HG03571 (cell line): ENCODE measurements around the gene SEC14L2.
"Not testable (repeated sequence)": the region's sequence is repeated elsewhere in the genome, so short reads cannot be mapped to it uniquely, and the experiment has no call there.

ENCODE experiments used
- ATAC-seq: cut with Tn5 transposase; IDR thresholded peaks from one replicate; pipeline ENCODE4 v1.9.1; 2021; ENCODE audit not compliant: unreplicated experiment

SEC14L2 gene

DNA sequence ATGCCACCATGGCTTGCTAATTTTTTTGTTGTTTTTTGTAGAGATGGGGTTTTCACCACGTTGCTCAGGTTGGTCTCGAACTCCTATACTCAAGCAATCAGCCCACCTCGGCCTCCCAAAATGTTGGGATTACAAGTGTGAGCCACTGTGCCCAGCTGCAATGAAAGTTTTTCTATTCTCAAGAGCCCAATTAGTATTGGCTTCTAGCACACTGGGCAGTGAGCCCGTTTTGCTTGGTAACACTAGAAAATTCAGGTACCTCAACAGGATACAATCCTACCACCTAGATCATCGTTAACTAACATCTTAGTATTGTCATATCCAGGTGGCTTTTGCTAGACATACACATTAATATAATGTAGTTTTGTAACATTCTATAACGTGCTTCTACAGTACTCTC, 56.0 kb downstream of the SEC14L2 start:
- no peak for ATAC-seq

DNA sequence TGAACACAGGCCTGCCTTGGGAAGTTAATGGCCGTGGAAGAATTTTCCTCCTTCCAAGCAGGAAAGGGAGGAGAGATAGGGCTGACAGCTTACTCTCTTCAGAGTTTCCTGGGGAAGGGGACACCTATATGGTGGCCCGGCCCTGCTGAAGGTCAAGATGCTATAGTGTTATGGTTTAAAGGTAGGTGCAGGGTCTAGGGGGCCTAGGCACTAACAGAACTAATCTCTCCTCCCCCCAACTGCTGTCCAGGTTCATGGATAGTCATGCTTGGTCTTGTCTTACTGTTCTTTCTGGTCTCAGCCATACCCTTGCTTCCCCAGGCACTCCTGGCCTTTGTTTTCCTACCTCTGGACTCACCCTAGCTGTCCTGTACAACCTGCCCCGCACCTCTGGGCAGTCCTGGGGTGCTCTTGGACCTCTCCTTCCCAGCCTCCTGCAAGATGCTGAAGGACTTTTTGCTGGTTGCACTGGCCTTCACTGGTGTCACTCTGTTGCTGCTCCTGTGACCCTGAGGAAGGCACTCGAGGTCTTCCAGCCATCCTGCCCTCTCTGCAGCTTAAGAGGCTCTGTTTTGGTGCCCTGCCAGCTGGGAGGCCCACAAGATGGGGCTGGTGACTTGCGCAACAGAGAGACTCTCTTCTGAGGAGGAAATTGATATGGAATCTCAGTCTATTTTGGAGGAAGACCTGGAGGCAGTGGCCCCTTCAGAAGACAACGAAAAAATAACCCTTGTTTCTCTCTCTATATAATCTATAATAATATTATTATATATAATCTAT, 57.1 kb downstream of the SEC14L2 start:
- ATAC-seq: no peak

DNA sequence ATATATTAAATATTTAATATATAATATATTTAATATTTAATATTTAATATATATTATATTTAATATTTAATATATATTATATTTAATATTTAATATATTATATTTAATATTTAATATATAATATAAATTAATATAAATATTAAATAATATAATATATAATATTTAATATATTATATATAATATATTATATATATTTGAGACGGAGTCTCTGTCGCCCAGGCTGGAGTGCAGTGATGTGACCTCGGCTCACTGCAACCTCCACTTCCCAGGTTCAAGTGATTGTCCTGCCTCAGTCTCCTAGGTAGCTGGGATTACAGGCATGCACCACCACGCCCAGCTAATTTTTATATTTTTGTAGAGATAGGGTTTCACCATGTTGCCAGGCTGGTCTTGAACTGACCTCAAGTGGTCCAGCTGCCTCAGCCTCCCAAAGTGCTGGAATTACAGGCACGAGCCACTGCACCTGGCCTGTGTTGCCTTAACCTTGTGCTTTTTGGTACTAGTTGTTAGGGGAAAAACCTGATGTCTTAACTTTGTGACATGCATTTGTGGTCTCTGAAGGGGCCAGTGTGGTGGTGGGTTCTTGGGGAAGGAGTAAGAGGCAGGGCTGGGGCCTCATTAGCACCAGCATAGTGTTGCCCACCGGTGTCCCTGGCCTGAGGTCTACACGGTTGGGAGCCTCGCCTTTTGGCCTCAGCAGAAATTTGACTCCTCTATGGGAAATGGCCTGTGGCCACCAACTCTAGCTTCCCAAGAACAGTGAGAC, 58.4 kb downstream of the SEC14L2 start:
- ATAC-seq: no peak

DNA sequence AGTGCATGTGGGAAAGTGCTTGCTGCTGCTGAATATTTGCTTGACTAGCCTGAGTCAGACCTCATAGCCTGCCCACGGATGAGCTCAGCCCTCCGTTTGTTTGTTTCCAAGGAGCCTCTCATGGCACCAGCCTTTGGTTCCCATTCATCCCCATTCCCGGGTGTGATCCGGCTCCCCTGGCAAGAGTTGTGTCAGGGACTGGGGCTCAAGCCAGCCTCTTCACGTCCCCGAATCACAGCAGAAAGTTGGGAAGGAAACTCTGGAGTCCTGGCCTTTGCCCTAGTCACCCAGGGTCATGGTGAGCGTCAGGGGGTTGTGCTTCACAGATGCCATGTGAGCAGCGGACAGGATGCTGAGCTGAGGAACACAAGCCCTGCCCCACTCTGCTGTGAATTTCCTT, 61.2 kb downstream of the SEC14L2 start:
- ATAC-seq: no peak

DNA sequence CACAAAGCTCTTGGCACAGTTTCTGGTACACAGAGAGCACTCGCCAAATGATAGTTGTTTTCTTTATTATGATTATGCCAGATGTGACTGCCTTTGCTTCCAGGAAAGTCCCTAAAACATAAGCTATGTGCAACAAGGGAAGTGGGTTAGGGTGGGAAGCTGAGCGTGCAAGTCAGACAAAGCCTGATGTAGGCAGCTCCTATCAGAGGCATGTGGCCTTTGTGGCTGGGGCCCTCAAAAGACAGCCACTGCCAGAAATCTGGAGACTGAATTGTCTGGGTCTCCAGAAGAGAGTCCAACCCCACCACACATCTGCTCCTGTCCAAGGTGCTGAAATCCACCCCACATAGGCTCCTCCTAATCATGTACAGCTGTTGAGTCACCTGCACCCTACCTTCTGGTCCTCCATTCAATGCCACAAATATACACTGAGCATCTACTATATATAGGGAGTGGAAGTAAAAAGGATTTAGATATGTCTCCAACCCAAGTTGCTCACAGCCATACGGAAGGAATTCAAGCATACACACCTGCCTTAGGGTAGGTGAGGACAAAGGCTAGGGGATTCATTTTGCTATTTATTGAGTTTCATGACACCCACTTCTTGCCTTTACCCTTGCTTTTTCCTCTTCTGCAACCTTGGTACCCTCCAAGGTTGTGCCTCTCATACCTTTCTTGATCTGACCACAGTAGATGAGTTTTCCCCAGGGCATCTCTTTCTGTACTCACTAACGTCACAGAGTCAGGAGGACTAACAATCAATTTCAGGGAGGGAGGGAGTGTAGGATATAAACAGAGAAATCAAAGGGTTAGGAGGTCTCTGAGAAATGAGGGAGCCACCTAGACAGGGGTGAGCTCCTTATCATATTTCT, 62.6 kb downstream of the SEC14L2 start:
- ATAC-seq: no peak

DNA sequence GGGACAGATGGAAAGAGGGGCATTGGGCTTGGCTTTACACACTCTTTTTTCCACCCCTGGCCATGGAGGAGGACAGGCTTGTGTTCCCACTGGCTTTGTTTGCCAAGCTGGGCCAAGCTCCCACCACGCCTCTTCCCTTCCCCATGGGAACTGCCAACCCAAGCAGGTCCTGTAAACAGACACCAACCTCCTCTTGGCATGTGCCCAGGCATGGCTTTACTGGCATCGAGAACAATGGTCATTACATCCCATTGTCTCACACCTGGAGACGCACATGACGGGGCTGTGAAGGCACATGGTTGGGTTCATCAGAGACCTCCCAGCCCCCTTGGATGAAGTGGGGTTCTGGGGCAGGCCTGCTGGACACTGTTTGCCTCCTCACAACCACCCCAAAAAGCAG, 63.3 kb downstream of the SEC14L2 start:
- no peak for ATAC-seq

DNA sequence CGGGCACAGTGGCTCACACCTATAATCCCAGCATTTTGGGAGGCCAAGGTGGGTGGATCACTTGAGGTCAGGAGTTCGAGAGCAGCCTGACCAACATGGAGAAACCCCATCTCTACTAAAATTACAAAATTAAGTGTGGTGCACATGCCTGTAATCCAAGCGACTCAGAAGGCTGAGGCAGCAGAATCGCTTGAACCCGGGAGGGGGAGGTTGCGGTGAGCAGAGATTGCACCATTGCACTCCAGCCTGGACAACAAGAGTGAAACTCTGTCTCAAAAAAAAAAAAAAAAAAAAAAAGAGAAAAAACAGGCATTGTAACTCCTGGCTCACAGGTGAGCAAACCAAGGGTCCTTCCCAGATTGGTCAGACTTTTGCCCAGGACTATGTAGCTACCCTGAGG, 63.7 kb downstream of the SEC14L2 start:
- ATAC-seq: not testable (repeated sequence)

DNA sequence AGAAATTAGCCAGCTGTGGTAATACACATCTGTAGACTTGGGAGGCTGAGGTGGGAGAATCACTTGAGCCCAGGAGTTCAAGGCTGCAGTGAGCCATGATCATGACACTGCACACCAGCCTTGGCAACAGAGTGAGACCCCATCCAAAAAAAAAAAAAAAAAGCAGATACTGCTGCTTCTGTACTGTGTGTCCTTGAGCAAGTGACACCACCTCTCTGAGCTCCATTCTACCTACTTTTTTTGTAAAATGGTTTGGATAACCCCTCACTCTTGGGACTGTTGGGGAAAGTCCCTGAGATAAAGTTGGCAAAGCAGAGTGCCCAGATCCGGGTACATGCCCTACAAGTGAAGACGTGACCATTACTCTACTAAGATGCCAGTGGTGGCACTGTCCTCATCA, 72.3 kb downstream of the SEC14L2 start:
- ATAC-seq: no peak

DNA sequence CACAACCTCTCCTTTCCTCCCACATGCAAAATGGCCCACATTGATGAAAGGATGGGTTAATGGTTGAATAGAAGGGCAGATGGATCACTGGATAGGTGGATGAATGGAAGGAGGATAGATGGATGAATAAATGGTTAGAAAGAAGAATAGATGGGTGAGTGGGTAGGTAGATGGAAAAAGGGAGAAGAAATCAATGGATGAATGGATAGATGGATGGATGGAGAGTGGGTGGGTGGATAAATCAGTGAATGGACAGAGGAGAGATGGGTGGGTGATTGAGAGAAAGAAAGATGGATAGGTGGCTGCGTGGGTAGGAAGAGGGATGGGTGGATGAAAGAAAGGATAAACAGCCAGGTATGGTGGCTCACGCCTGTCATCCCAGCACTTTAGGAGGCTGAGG, 73.8 kb downstream of the SEC14L2 start:
- no peak for ATAC-seq

DNA sequence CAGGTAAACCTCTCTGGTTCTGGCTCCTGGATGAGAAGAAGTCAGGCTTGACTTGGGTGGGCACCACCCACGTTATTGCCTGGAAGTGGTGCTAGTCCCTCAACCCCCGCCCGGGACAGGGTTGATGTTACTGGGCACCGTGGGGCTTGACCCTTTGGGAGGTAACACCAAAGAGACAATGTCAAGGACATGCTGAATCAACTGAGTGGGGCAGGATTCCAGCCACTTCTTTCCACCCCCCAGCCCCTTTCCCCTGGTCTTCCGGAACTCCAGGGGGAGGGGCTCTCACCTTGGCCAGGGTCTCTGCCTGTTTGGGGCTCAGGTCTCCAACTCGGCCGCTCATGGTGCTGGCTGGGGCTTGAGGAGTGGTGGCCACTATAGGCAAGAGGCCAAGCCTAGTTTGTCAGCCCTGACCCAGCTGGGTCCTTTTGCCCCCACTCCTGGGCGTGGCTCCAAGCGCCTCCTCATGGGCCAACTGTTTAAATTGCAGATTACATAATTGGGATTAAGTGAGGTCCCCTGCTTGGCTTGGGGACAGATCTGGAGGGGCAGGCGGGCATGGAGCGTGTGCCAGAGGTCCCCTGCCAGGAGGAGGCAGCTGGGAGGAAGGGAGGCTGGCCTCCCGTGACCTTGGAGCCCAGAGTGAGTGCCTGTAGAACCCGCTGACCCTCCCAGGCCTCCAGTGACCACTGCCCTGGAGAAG, 74.9 kb downstream of the SEC14L2 start, which contains the start of gene SEC14L3:
TSS of gene SEC14L3 (minus strand) at position 402 of the 703 bp plus-strand sequence. CDS start at position 343, 59 bp downstream.
- ATAC-seq: no peak

DNA sequence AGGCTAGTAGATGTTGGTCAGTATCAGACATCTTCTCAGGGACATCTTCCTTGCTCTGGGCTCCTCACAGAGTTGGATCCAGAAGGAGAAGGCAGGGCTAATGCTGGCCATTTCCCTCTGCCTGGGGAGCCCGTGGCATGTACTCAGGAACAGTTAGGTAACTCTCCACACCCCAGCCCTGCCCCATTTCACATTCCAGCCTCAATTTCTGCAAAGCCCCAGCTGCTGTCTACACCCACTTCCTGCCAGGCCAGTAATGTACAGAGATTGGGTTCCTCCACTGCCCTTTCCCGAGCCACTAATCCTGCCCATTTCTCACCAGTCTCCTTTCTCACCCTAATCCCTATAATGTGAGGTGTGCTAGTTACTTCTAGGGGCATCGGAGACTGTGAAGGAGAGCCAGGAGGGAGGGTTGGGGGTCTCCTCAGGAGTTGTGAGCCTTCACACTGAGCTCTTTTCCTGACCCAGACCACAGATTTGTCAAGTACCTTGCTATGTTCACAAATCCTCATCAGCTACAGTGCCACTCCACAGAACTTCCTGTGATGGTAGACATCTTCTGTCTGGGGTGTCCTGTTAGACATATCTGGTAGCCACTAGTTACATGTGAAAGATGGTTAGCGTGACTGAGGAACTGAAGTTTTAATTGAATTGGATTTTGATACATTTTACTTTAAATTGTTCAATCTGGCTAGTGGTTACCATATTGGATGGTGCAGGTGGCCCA, 76.3 kb downstream of the SEC14L2 start:
- no peak for ATAC-seq

DNA sequence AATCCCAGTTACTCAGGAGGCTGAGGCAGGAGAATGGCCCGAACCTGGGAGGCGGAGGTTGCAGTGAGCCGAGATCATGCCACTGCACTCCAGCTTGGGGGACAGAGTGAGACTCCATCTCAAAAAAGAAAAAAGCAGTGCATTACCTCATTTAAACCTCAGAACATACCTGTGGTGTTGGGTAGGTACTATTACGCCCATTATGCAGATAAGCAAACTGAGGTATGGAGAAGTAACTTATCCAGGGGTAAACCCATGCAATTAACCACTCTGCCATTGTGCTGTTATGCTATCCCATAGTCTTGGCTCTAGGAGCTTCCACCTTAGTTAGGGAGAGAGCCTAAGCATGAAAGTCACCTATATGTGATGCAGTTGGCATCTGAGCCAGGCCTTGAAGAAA, 77.3 kb downstream of the SEC14L2 start:
- no peak for ATAC-seq
